Measurements from ENCODE around the gene CHSY3.

Gene CHSY3

GRCh38 chr5:129945774-129946270, 41.6 kb downstream of the CHSY3 start:
- DNase-seq (ENCODE audit: low read depth) = no peak

- no peak for DNase-seq (ENCODE audit: low read depth)
These were observed 46.8 kb downstream of the CHSY3 start for GRCh38 chr5:129951039-129951438.

- DNase-seq (ENCODE audit: low read depth) = no peak
These were observed 54.3 kb downstream of the CHSY3 start for GRCh38 chr5:129958581-129958980.

- DNase-seq (ENCODE audit: low read depth) = no peak
These were observed 56.6 kb downstream of the CHSY3 start for GRCh38 chr5:129960831-129961230.

GRCh38 chr5:129962506-129962905, 58.2 kb downstream of the CHSY3 start:
- no peak for DNase-seq (ENCODE audit: low read depth)

GRCh38 chr5:129963359-129963758, 59.1 kb downstream of the CHSY3 start:
- no peak for DNase-seq (ENCODE audit: low read depth)

- DNase-seq (ENCODE audit: low read depth) = no peak
These were observed 61.8 kb downstream of the CHSY3 start for GRCh38 chr5:129966071-129966470.

- no peak for DNase-seq (ENCODE audit: low read depth)
These were observed 67.4 kb downstream of the CHSY3 start for GRCh38 chr5:129971714-129972113.

GRCh38 chr5:129972465-129973141, 68.3 kb downstream of the CHSY3 start:
- no peak for DNase-seq (ENCODE audit: low read depth)

- no peak for DNase-seq (ENCODE audit: low read depth)
These were observed 69.6 kb downstream of the CHSY3 start for GRCh38 chr5:129973716-129974426.

GRCh38 chr5:129977810-129978209, 73.5 kb downstream of the CHSY3 start:
- no peak for DNase-seq (ENCODE audit: low read depth)

- DNase-seq (ENCODE audit: low read depth) = no peak
These were observed 74.0 kb downstream of the CHSY3 start for GRCh38 chr5:129978270-129978669.

- DNase-seq (ENCODE audit: low read depth) = no peak
These were observed 84.2 kb downstream of the CHSY3 start for GRCh38 chr5:129988453-129988852.

GRCh38 chr5:129991780-129992179, 87.5 kb downstream of the CHSY3 start:
- no peak for DNase-seq (ENCODE audit: low read depth)

- no peak for DNase-seq (ENCODE audit: low read depth)
These were observed 92.6 kb downstream of the CHSY3 start for GRCh38 chr5:129996896-129997295.

- DNase-seq (ENCODE audit: low read depth) = no peak
These were observed 96.2 kb downstream of the CHSY3 start for GRCh38 chr5:130000460-130000859.

- DNase-seq (ENCODE audit: low read depth) = no peak
These were observed 97.9 kb downstream of the CHSY3 start for GRCh38 chr5:130002183-130002582.

GRCh38 chr5:130002876-130003275, 98.6 kb downstream of the CHSY3 start:
- DNase-seq (ENCODE audit: low read depth) = no peak

GRCh38 chr5:130011986-130012385, 107.7 kb downstream of the CHSY3 start:
- no peak for DNase-seq (ENCODE audit: low read depth)

GRCh38 chr5:130017173-130017572, 112.9 kb downstream of the CHSY3 start:
- DNase-seq (ENCODE audit: low read depth) = no peak

- DNase-seq (ENCODE audit: low read depth) = no peak
These were observed 114.4 kb downstream of the CHSY3 start for GRCh38 chr5:130018641-130019040.

- no peak for DNase-seq (ENCODE audit: low read depth)
These were observed 116.7 kb downstream of the CHSY3 start for GRCh38 chr5:130021000-130021399.

- no peak for DNase-seq (ENCODE audit: low read depth)
These were observed 117.6 kb downstream of the CHSY3 start for GRCh38 chr5:130021876-130022275.

- no peak for DNase-seq (ENCODE audit: low read depth)
These were observed 119.3 kb downstream of the CHSY3 start for GRCh38 chr5:130023604-130024003.
